Muscle of arm (tissue), 12 donors: ENCODE measurements around the gene FXYD6. TPM values are rescaled to one million over a fixed set of nuclear protein-coding genes. Genes with fewer than 3 reads are reported as not detected.

Experiments used
- DNase-seq: peaks from one replicate; pipeline ENCODE4 v3.0.0-alpha.2; 2013
- polyA plus RNA-seq, 12 donors: library from polyadenylated mRNA; unstranded; fragments of 120-200 nt; gene quantifications; one replicate each; pipeline ENCODE4 v1.2.1, GENCODE V29; 2013; ENCODE audit not compliant: insufficient read length in 12 of 12

The FXYD6 gene
- polyA plus RNA-seq, 12 donors, result 132 to 202 (median 166) TPM; not detected in 1

- DNase-seq, result no peak
These were observed 37.4 kb upstream of the FXYD6 start for GRCh38 chr11:117913736-117914397.

GRCh38 chr11:117912497-117912896 lies 36.0 kb upstream of the FXYD6 start:
- DNase-seq, result no peak

- no peak for DNase-seq
These were observed 35.2 kb upstream of the FXYD6 start for GRCh38 chr11:117911694-117912093.

- no peak for DNase-seq
These were observed 34.6 kb upstream of the FXYD6 start for GRCh38 chr11:117910941-117911655.

GRCh38 chr11:117910525-117910924 lies 34.1 kb upstream of the FXYD6 start:
- no peak for DNase-seq

- no peak for DNase-seq
These were observed 33.3 kb upstream of the FXYD6 start for GRCh38 chr11:117909611-117910382.

GRCh38 chr11:117908959-117909610 lies 32.6 kb upstream of the FXYD6 start:
- DNase-seq, result no peak

- no peak for DNase-seq
These were observed 31.8 kb upstream of the FXYD6 start for GRCh38 chr11:117908109-117908895.

- peak; percentile 67 for DNase-seq
These were observed 31.0 kb upstream of the FXYD6 start for GRCh38 chr11:117907276-117908108.

GRCh38 chr11:117906710-117907109 lies 30.3 kb upstream of the FXYD6 start:
- DNase-seq, result no peak

- no peak for DNase-seq
These were observed 29.7 kb upstream of the FXYD6 start for GRCh38 chr11:117906126-117906525.

- no peak for DNase-seq
These were observed 29.1 kb upstream of the FXYD6 start for GRCh38 chr11:117905524-117905923.

- no peak for DNase-seq
These were observed 27.3 kb upstream of the FXYD6 start for GRCh38 chr11:117903505-117904382.

GRCh38 chr11:117902001-117902845 lies 25.8 kb upstream of the FXYD6 start:
- no peak for DNase-seq

- DNase-seq, result no peak
These were observed 25.1 kb upstream of the FXYD6 start for GRCh38 chr11:117901601-117902000.

GRCh38 chr11:117900720-117901440 lies 24.4 kb upstream of the FXYD6 start:
- no peak for DNase-seq

- no peak for DNase-seq
These were observed 23.7 kb upstream of the FXYD6 start for GRCh38 chr11:117900121-117900648.
